Sigmoid colon (tissue), 7 donors: ENCODE measurements around the gene HRH1. TPM values are rescaled to one million over a fixed set of nuclear protein-coding genes. Genes with fewer than 3 reads are reported as not detected.
A peak's percentile ranks its signal among the peaks of the same experiment; 100 is the strongest.

Source experiments
- DNase-seq: peaks from one replicate; pipeline ENCODE4 v3.0.0-alpha.2; 2019
- H3K27ac ChIP-seq, 4 donors: fragments of 200-600 bp; sonication (generic); one replicate each; pipeline ENCODE4 v1.5.1; 2016 to 2019; ENCODE audit warnings: mild to moderate bottlenecking in 1 of 4
- H3K27me3 ChIP-seq, 3 donors: fragments of 200-600 bp; sonication (generic); one replicate each; pipeline ENCODE4 v1.5.1; 2019; ENCODE audit warnings: mild to moderate bottlenecking in 1 of 3
- H3K36me3 ChIP-seq, 4 donors: fragments of 200-600 bp; sonication (generic); one replicate each; pipeline ENCODE4 v1.5.1; 2016 to 2019
- H3K4me1 ChIP-seq, 4 donors: fragments of 200-600 bp; sonication (generic); one replicate each; pipeline ENCODE4 v1.5.1; 2017 to 2019
- H3K4me3 ChIP-seq, 4 donors: fragments of 200-600 bp; sonication (generic); one replicate each; pipeline ENCODE4 v1.5.1; 2017 to 2019; ENCODE audit warnings: mild to moderate bottlenecking in 2 of 4, moderate library complexity in 1 of 4
- H3K9me3 ChIP-seq, 4 donors: fragments of 200-600 bp in 3 of 4; sonication (generic) in 3 of 4; one replicate each; pipeline versions ENCODE4 v1.5.1 to v1.6.1; 2013 to 2019
- EP300 ChIP-seq, 4 donors: sonication (generic); formaldehyde crosslinking; IDR thresholded peaks; one replicate each; pipeline ENCODE4 v1.6.1; 2017; ENCODE audit warnings: antibody characterized with exemption in 4 of 4
- POLR2A ChIP-seq, 2 donors: fragments of 450-650 bp; IDR thresholded peaks; one replicate each; pipeline ENCODE4 v1.6.1; 2016; ENCODE audit warnings: antibody characterized with exemption in 2 of 2, mild to moderate bottlenecking in 2 of 2, moderate library complexity in 2 of 2
- POLR2AphosphoS5 ChIP-seq, 4 donors: sonication (generic); formaldehyde crosslinking; IDR thresholded peaks; one replicate each; pipeline ENCODE4 v1.6.1; 2017; ENCODE audit warnings: antibody characterized with exemption in 4 of 4
- WGBS, 2 donors: extraction: QIAGEN DNeasy Blood & Tissue Kit; methylation state at CpG; one replicate each; pipeline ENCODE4 v1.1.7; 2013; 5-methylcytosine and 5-hydroxymethylcytosine counted together
- intact Hi-C: fragments of 100-400 bp; cut with DNase I; formaldehyde crosslinking; loops from one replicate; pipeline ENCODE4 v1.15.1; 2023
- polyA plus RNA-seq, 3 donors: library from polyadenylated mRNA; stranded (reverse); fragments of 200-250 nt; gene quantifications; one replicate each; pipeline ENCODE4 v1.2.3, GENCODE V29; 2013
- total RNA-seq, 4 donors: library from RNA; depleted of rRNA; stranded (reverse); fragments of >200 nt; gene quantifications; one replicate each; pipeline ENCODE4 v1.1.0, GENCODE V29; 2016
- TF ChIP-seq, protein P1 (sequence below), 4 experiments: fragments of 450-650 bp in 3 of 4; fragments of 200-600 bp in 1 of 4; IDR thresholded peaks; one replicate each; pipeline ENCODE4 v1.5.1; 2016 to 2019; ENCODE audit warnings: antibody characterized with exemption in 4 of 4, mild to moderate bottlenecking in 3 of 4, moderate library complexity in 2 of 4
- donor health status: healthy with polysubstance abuse.
- donor health status: Bipolar disorder and iron deficiency.
- donor health status: healthy.

The HRH1 gene
- total and polyA plus RNA-seq, 7 donors: 1.8 to 57.3 (median 3.9) TPM

DNA sequence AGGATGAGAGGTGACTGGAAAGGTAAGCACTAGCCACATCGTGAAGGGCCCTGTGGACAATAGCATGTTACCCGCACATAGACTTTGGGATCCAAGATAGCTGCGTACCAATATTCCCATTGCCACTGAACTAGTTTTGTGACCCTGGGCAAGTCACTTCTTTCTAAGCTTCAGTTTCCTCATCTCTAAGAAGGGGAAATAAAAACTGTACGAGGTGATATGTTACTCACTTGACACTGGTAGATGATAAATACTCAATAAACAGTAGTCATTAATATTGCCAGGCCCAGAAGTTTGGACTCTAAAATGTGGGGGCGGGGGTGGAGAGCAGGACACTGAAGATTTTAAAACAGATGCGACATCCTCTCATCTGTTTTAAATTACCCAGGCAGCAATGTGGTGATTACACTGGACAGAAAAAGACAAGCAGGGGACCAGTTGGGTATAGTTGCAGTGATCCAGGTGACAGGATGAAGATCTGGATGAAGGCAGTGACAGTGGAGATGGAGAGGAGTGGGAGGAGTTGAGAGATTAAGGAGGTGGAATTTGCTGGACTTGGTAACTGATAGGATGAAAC is 120.4 kb downstream of the HRH1 start:
- no peaks in the 10 kb centered on the region for H3K36me3 ChIP-seq
- TF ChIP-seq POLR2A (IDR thresholded peaks at IDR 0.05): no peak
- TF ChIP-seq, protein P1, sequence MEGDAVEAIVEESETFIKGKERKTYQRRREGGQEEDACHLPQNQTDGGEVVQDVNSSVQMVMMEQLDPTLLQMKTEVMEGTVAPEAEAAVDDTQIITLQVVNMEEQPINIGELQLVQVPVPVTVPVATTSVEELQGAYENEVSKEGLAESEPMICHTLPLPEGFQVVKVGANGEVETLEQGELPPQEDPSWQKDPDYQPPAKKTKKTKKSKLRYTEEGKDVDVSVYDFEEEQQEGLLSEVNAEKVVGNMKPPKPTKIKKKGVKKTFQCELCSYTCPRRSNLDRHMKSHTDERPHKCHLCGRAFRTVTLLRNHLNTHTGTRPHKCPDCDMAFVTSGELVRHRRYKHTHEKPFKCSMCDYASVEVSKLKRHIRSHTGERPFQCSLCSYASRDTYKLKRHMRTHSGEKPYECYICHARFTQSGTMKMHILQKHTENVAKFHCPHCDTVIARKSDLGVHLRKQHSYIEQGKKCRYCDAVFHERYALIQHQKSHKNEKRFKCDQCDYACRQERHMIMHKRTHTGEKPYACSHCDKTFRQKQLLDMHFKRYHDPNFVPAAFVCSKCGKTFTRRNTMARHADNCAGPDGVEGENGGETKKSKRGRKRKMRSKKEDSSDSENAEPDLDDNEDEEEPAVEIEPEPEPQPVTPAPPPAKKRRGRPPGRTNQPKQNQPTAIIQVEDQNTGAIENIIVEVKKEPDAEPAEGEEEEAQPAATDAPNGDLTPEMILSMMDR (IDR thresholded peaks at IDR 0.05): no peak
- TF ChIP-seq EP300 (IDR thresholded peaks at IDR 0.05): no peak
- TF ChIP-seq POLR2AphosphoS5 (IDR thresholded peaks at IDR 0.05): no peak
- H3K27ac ChIP-seq: peak overlapping the region in 2 of 4 donors; percentile 3 to 15
- peaks cover 0 to 30% (median 22%) of the 10 kb centered on the region in 4 donors for H3K4me1 ChIP-seq
- no peak for DNase-seq
- no peaks in the 10 kb centered on the region for H3K9me3 ChIP-seq
- H3K4me3 ChIP-seq: no peak overlapping the region
- intact Hi-C loops: loop anchor here (5.0 kb wide), 2 partner anchors 47 to 87 kb away; no protein-coding TSS in a partner anchor
- WGBS, 2 donors: 88 to 89% methylated on average over 6 of the region's 6 CpGs
- no peaks in the 10 kb centered on the region for H3K27me3 ChIP-seq

DNA sequence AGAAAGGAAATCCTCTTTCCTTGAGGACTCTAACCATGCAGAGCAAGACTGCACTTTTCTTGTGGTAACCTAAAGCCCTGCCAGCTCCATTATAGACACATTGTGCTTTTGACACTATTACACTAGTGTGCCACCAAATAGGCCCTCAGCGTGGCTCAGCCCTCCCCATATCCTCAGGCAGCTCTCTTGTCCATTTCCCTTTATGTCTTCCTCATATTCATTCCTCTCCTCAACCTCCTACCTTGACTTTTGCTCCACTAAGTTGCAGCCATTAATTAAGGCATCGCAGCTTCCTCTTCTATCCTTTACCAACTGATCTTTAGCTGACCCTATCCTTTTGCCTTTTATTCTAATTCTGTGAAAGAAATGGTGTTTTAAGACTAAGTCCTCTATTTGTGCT is 121.6 kb downstream of the HRH1 start:
- Histone ChIP-seq H3K4me1 (peaks cover 0 to 30% (median 22%) of the 10 kb centered on the region in 4 donors), H3K9me3 (no peaks in the 10 kb centered on the region), H3K27ac (no peak overlapping the region), H3K27me3 (no peaks in the 10 kb centered on the region), H3K36me3 (peaks cover 0 to 8% (median 0%) of the 10 kb centered on the region in 4 donors), H3K4me3 (no peak overlapping the region)
- intact Hi-C loops: no loop called here
- TF ChIP-seq POLR2A (IDR thresholded peaks at IDR 0.05) (no peak), EP300 (IDR thresholded peaks at IDR 0.05) (no peak), POLR2AphosphoS5 (IDR thresholded peaks at IDR 0.05) (no peak)
- TF ChIP-seq, protein P1 (IDR thresholded peaks at IDR 0.05): no peak
- 46 to 87% methylated on average over 2 of the region's 2 CpGs for WGBS, 2 donors
- no peak for DNase-seq

DNA sequence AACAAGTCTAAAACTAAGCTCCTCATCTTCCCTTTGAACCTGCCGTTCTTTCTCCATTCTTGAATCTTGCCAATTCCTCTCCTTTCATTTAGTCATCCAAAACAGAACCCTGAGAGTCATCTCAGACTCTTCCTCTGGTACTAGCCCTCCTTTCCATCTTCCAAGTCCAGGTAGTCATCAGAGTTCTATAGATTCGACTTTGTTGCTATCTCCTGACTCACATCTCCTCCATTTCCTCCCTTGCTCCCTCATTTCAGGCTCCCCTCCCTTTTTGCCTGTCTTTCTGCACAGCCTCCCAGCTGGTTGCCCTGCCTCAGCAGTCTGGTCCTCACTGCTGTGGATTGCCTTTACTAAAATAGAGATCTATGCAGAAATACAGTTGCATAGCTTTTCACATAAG is 122.6 kb downstream of the HRH1 start:
- H3K4me1 ChIP-seq: peaks cover 0 to 28% (median 22%) of the 10 kb centered on the region in 4 donors
- WGBS, 2 donors: 92 to 94% methylated on average over 2 of the region's 2 CpGs
- TF ChIP-seq POLR2AphosphoS5 (IDR thresholded peaks at IDR 0.05) (no peak), POLR2A (IDR thresholded peaks at IDR 0.05) (no peak)
- TF ChIP-seq, protein P1 (IDR thresholded peaks at IDR 0.05): no peak
- DNase-seq: no peak
- intact Hi-C loops: no loop called here
- no peaks in the 10 kb centered on the region for H3K9me3 ChIP-seq
- peaks cover 0 to 11% (median 0%) of the 10 kb centered on the region in 4 donors for H3K36me3 ChIP-seq
- H3K4me3 ChIP-seq: no peak overlapping the region
- no peaks in the 10 kb centered on the region for H3K27me3 ChIP-seq
- H3K27ac ChIP-seq: no peak overlapping the region

DNA sequence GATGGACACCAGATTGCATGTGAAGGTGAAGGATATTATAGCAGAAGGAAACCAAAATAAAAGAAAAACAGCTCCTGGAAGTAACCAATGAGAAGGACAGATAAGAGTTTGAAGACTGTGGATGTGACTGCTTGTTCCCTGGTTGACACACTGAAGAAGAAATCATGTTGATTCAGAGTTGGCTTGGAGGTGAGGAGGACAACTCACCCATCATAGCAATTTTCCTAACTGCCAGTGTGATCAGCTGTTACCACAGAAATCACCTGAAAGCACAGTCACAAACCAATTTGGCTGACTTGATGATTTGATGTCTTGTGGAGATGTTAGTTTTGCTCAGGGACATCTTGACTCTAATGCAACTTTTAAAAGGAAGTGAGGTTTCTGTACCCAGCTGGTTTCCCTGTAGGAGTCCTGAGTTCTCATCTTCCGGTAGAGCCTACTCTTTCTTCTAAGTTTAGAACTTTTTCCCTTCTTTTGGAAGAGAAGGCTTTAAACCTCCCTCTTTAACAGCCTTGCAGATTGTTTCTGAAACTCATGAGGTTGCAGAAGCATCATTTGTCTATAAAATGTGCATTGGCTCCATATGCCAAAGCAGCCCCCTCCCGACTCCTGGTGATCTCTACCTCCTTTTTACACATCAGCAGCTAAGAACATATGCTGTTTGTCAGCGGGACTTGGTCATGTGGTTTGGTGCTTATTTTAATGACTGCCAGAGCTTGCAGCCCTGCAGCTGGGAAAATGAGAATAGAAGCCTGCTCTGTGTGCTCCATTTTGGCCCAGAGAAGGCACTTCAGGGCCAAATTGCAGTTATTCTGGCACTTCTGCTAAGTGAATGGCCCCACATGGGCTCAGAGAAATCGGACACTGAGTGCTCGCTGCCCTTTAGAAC is 128.2 kb downstream of the HRH1 start:
- Histone ChIP-seq H3K27ac (peak overlapping the region; percentile 20 to 70 (median 59)), H3K36me3 (peaks cover 0 to 11% (median 0%) of the 10 kb centered on the region in 4 donors), H3K27me3 (no peaks in the 10 kb centered on the region), H3K4me1 (peaks cover 0 to 39% (median 26%) of the 10 kb centered on the region in 4 donors), H3K4me3 (no peak overlapping the region), H3K9me3 (no peaks in the 10 kb centered on the region)
- TF ChIP-seq, protein P1 (IDR thresholded peaks at IDR 0.05): no peak
- TF ChIP-seq EP300 (IDR thresholded peaks at IDR 0.05): no peak
- TF ChIP-seq POLR2AphosphoS5 (IDR thresholded peaks at IDR 0.05): peak in 3 of 4 donors; percentile 47 to 57 (median 50)
- no peak for TF ChIP-seq POLR2A (IDR thresholded peaks at IDR 0.05)
- DNase-seq: peak; percentile 86
- WGBS, 2 donors: 67 to 78% methylated on average over 5 of the region's 5 CpGs
- intact Hi-C loops: no loop called here
